ENCODE results near the gene MMD.

GRCh38 chr17:55368706-55369105, 52.9 kb downstream of the MMD start:
- TF ChIP-seq GATA2 (IDR thresholded peaks at IDR 0.05; ENCODE audit: low read depth, low read length) (no peak), GATA3 (IDR thresholded peaks at IDR 0.05; ENCODE audit: low read depth, low read length) (no peak)
